Upper lobe of left lung (tissue), 6 donors: ENCODE results near the gene KCNJ10. TPM values are rescaled to one million over a fixed set of nuclear protein-coding genes. Genes with fewer than 3 reads are reported as not detected.

ENCODE experiments used
- ATAC-seq, 2 donors: fragments of 200-7000 bp; cut with Tn5 transposase; one replicate each; pipeline ENCODE4 v1.9.1; 2022; ENCODE audit warnings: mild to moderate bottlenecking in 2 of 2, moderate library complexity in 2 of 2; ENCODE audit not compliant: low FRiP score in 2 of 2
- DNase-seq, 2 donors: peaks; one replicate each; pipeline ENCODE4 v3.0.0-alpha.2; 2019 to 2020
- H3K27ac ChIP-seq, 4 donors: fragments of 200-600 bp; sonication (generic); one replicate each; pipeline ENCODE4 v1.5.1; 2016 to 2019
- H3K27me3 ChIP-seq, 4 donors: fragments of 200-600 bp; sonication (generic); one replicate each; pipeline ENCODE4 v1.5.1; 2017 to 2019
- H3K36me3 ChIP-seq, 4 donors: fragments of 200-600 bp; sonication (generic); one replicate each; pipeline ENCODE4 v1.5.1; 2016 to 2019
- H3K4me1 ChIP-seq, 4 donors: fragments of 200-600 bp; sonication (generic); one replicate each; pipeline ENCODE4 v1.5.1; 2018 to 2019
- H3K4me3 ChIP-seq, 4 donors: fragments of 200-600 bp; sonication (generic); one replicate each; pipeline ENCODE4 v1.5.1; 2017 to 2019; ENCODE audit warnings: mild to moderate bottlenecking in 2 of 4, moderate library complexity in 1 of 4
- H3K9me3 ChIP-seq, 4 donors: fragments of 200-600 bp; sonication (generic); one replicate each; pipeline ENCODE4 v1.5.1; 2018 to 2019
- CTCF ChIP-seq, 6 experiments: fragments of 450-650 bp in 4 of 6; fragments of 200-600 bp in 2 of 6; sonication (generic) in 2 of 6; IDR thresholded peaks; one replicate each; pipeline ENCODE4 v1.5.1; 2016 to 2019; ENCODE audit warnings: antibody characterized with exemption in 6 of 6
- EP300 ChIP-seq, 4 donors: sonication (generic); formaldehyde crosslinking; IDR thresholded peaks; one replicate each; pipeline ENCODE4 v1.5.1; 2017; ENCODE audit warnings: antibody characterized with exemption in 4 of 4, control low read depth in 2 of 4
- POLR2A ChIP-seq, 4 donors: fragments of 450-650 bp; IDR thresholded peaks; one replicate each; pipeline ENCODE4 v1.5.1; 2016 to 2017; ENCODE audit warnings: antibody characterized with exemption in 4 of 4, mild to moderate bottlenecking in 2 of 4
- POLR2AphosphoS5 ChIP-seq, 2 donors: sonication (generic); formaldehyde crosslinking; IDR thresholded peaks; one replicate each; pipeline ENCODE4 v1.5.1; 2017; ENCODE audit warnings: antibody characterized with exemption in 2 of 2
- WGBS, 2 donors: methylation state at CpG; one replicate each; pipeline ENCODE4 v1.1.5; 2017 to 2018; 5-methylcytosine and 5-hydroxymethylcytosine counted together
- total RNA-seq, 6 donors: library from RNA; depleted of rRNA in 4 of 6; stranded (reverse); fragments of >200 nt in 4 of 6; gene quantifications; one replicate each; pipeline versions ENCODE4 v1.1.0 to v1.2.1, GENCODE V29; 2016 to 2021
- donor health status: DM: no; HTN: no; CAD: no; lungs with moderate emphysema.
- donor health status: DM: no; HTN: yes; CAD: no; lungs with severe emphysema.

Gene KCNJ10
- total RNA-seq, 6 donors from 2014 or later: 0.11 TPM; not detected in 5

GRCh38 chr1:160098852-160099561 is 29.0 kb upstream of the KCNJ10 start:
- peak overlapping the region; percentile 86 to 96 (median 92) for H3K27ac ChIP-seq
- no peaks in the 10 kb centered on the region for H3K9me3 ChIP-seq
- DNase-seq (peak; percentile 98 to 100), ATAC-seq (peak; percentile 94 to 95)
- WGBS, 2 donors: 3 to 5% methylated on average over 12 to 19 of the region's 40 CpGs
- peaks cover 25 to 44% (median 30%) of the 10 kb centered on the region in 4 donors for H3K4me1 ChIP-seq
- peak overlapping the region; percentile 25 to 98 (median 93) for H3K4me3 ChIP-seq
- H3K27me3 ChIP-seq: no peaks in the 10 kb centered on the region
- TF ChIP-seq EP300 (IDR thresholded peaks at IDR 0.05) (peak in 1 of 4 donors; percentile 14), POLR2A (IDR thresholded peaks at IDR 0.05) (peak in 2 of 4 donors; percentile 41 to 77), POLR2AphosphoS5 (IDR thresholded peaks at IDR 0.05) (peak; percentile 35 to 82), CTCF (IDR thresholded peaks at IDR 0.05) (peak in 1 of 6 experiments; percentile 12)
- peaks cover 0 to 9% (median 5%) of the 10 kb centered on the region in 4 donors for H3K36me3 ChIP-seq

GRCh38 chr1:160097911-160098851 is 28.2 kb upstream of the KCNJ10 start, which contains the start of gene IGSF8:
IGSF8 (minus strand) TSS chr1:160098619; CDS start chr1:160098472, 147 bp downstream.
- Histone ChIP-seq H3K27me3 (no peaks in the 10 kb centered on the region), H3K4me1 (peaks cover 25 to 44% (median 30%) of the 10 kb centered on the region in 4 donors), H3K27ac (peak within 1 kb of the TSS; percentile 86 to 96 (median 92)), H3K4me3 (peak within 1 kb of the TSS; percentile 93 to 99 (median 96)), H3K36me3 (peaks cover 0 to 18% (median 11%) of the 10 kb centered on the region in 4 donors), H3K9me3 (no peaks in the 10 kb centered on the region)
- peak; percentile 87 to 99 for DNase-seq
- ATAC-seq: peak; percentile 90
- peak in 2 of 4 donors; percentile 22 to 43 for TF ChIP-seq POLR2A (IDR thresholded peaks at IDR 0.05)
- TF ChIP-seq POLR2AphosphoS5 (IDR thresholded peaks at IDR 0.05): peak in 1 of 2 donors; percentile 52
- no peak for TF ChIP-seq CTCF (IDR thresholded peaks at IDR 0.05)
- WGBS, 2 donors: 4 to 12% methylated on average over 5 to 22 of the region's 64 CpGs

- 64 to 75% methylated on average over 4 to 5 of the region's 5 CpGs for WGBS, 2 donors
- Histone ChIP-seq H3K4me3 (peak overlapping the region; percentile 93 to 99 (median 96)), H3K36me3 (peaks cover 0 to 26% (median 17%) of the 10 kb centered on the region in 4 donors), H3K27ac (peak overlapping the region; percentile 86 to 96 (median 92)), H3K9me3 (no peaks in the 10 kb centered on the region), H3K27me3 (no peaks in the 10 kb centered on the region), H3K4me1 (peaks cover 25 to 44% (median 30%) of the 10 kb centered on the region in 4 donors)
- TF ChIP-seq POLR2AphosphoS5 (IDR thresholded peaks at IDR 0.05): no peak
- TF ChIP-seq EP300 (IDR thresholded peaks at IDR 0.05): no peak
- TF ChIP-seq CTCF (IDR thresholded peaks at IDR 0.05): no peak
- TF ChIP-seq POLR2A (IDR thresholded peaks at IDR 0.05): no peak
- DNase-seq (no peak), ATAC-seq (no peak)
Measured at GRCh38 chr1:160097151-160097910, 27.4 kb upstream of the KCNJ10 start.
